HG02852 (cell line): ENCODE results near the gene HYPK.

ENCODE experiments used
- ATAC-seq: cut with Tn5 transposase; IDR thresholded peaks from one replicate; pipeline ENCODE4 v1.9.1; 2021; ENCODE audit warnings: mild to moderate bottlenecking, moderate library complexity; ENCODE audit not compliant: unreplicated experiment

HYPK gene, protein sequence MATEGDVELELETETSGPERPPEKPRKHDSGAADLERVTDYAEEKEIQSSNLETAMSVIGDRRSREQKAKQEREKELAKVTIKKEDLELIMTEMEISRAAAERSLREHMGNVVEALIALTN

GRCh38 chr15:43800286-43801141 lies at the start of gene HYPK:
HYPK (plus strand) TSS chr15:43800599; CDS start chr15:43800623, 24 bp downstream.
- ATAC-seq: peak; percentile 93

GRCh38 chr15:43751885-43752284 lies 48.5 kb upstream of the HYPK start:
- no peak for ATAC-seq

- no peak for ATAC-seq
Observed at GRCh38 chr15:43762824-43763223, 37.6 kb upstream of the HYPK start.

DNA sequence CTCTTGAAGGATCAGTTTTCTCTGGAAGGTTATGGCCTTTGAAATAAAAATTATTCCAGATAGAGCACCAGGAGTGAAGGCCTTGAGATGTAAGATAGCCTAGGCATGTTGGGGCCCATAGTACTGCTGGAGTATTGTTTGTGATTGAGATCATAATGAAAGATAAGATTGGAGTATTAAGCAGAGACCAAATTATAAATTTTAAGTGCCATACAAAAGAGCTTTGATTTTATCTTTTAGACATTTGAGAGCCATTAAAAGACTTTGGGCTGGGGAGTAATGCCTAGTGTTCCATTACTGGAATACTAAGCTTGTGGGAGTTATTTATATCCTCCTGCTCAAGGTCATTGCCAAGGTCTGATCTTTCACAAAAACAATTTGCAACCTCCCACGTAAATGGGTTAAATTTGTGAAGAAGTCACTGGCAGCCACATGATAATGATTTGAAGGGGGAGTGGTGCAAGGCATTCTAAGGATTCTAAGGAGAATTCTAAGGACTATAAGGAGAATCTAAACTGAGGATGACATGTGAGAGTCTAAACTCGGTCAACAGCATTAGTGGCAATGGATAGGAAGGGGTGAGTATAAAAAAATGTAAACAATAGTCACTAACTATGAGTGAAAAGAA lies 36.5 kb upstream of the HYPK start:
- no peak for ATAC-seq

GRCh38 chr15:43769584-43770228 lies 30.7 kb upstream of the HYPK start:
- ATAC-seq: no peak

- no peak for ATAC-seq
Observed at GRCh38 chr15:43771816-43772215, 28.6 kb upstream of the HYPK start.

GRCh38 chr15:43772624-43773023 lies 27.8 kb upstream of the HYPK start:
- no peak for ATAC-seq

DNA sequence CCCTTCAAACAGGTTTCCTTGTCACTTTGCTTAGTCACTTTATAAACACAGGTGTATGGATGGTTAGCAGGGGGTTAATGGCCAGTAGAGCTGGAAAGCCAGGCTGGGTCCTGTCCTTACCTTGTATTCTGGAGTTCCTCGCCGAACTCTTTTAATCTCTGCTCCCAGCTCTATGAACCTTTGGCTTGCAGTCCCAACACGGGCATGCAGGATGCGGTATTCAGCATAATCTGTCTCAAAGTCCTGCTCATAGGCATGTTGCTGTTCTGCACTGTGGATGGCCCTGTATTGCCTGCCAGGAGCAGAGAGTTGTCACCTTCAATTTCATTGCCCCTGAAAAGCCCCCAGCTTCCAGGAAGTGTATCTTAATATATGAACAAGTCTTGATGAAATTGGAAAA lies 26.3 kb upstream of the HYPK start:
- no peak for ATAC-seq

DNA sequence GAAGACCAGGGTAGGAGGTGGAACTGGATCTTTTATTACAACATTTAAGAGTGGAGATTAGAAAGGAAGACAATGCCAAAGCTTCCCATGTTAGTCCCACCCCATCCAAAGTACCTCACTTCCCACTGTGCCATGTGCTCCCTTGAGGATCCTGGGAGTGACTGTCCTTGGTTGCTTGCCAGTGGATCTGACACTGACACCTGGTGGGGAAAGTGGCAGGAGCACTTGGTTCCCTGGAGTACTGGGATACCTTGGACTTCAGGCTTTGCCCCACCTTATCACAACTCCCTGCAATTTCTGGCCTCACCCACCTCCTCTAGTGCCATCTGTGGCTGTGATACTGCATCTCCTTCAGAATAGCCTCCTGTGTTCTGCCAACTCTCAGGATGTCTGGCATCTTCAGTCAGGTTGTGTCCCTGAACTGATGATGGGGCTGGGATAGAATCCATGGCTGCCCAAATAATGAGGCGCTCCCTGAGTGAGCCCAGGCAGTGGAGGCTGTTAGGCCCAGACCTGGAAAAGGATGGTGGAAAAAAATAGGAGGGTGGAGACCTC lies 24.9 kb upstream of the HYPK start:
- no peak for ATAC-seq

GRCh38 chr15:43776101-43776717 lies 24.2 kb upstream of the HYPK start:
- ATAC-seq: peak; percentile 67

DNA sequence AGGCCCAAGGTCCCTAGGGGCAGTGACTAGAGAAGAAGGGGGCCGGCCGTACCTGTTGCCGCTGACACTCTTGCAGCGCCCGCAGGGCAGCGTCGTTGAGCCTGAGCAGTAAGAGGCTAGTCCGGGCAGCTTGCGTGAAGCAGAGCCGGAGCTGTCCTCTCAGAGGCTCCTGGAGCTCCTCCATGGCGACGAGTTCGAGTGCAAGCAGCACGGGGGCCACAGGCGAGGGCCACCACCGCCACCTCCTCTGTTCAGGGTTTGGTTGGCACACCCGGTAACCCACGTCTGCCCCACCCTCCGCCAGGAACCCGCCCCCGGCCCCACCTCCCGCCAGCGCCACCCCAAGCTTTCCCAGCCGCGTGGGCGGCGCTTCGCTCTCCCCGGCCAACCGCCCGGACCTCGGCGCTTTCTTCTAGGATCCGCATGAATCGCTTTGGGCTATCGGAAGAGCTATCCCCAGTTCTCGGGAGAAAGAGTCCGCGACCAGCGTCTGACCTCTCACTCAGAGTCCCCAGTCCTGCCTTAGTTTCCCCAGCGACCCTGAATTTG lies 23.6 kb upstream of the HYPK start, which contains the start of gene ELL3:
Gene ELL3, minus strand, starts transcription at position 249 of the 549 bp plus-strand sequence. Its CDS starts 65 bp downstream, at position 184.
- peak; percentile 33 for ATAC-seq

DNA sequence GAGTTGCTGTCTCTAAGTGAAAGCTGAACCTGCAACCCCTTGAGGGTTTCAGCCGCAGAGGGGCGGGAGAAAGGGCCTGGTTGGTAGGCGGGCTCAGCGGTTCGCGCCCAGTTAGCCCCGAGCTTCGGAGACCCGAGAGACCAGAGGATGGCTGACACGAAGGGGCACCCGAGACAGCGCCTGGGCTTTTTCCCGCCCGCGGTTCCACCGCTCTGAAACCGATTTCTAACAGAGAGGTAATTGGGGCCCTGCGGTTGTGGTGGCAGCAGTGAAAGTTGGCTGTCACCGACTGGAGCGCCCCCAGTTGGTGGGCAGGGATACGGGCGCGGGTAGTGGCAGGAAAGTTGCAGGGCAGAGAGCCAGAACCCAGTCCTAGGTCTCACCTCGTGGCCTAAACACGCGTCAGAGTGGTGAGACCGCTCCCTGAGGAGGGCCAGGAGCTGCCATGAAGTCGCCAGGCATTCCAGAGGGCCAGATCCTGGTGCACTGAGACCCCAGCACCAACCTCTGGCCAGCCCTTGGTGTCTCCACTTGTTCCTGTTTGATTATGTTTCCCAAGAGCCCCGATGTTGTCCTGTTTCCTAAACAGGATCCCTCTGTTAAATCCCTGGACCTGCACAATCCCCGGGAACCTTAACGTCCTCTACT lies 23.0 kb upstream of the HYPK start:
- ATAC-seq: peak; percentile 61

GRCh38 chr15:43779016-43779415 lies 21.4 kb upstream of the HYPK start:
- ATAC-seq: no peak

DNA sequence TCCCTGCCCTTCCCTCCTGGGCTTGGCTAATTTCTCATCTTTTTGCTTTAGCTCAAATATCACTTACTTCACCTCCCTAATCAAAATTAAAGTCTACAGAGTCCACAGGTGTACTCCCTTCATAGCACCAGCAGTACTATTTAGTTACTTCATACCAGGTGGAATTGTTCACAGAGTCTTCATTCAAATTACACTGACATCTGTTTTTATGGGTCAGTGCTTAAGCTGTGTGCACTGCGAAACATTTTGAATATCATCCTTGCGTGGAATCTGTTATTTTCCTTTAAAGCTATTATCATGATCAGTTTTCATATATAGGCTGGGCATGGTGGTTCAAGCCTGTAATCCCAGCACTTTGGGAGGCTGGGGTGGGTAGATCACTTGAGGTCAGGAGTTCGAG lies 11.0 kb upstream of the HYPK start:
- no peak for ATAC-seq

DNA sequence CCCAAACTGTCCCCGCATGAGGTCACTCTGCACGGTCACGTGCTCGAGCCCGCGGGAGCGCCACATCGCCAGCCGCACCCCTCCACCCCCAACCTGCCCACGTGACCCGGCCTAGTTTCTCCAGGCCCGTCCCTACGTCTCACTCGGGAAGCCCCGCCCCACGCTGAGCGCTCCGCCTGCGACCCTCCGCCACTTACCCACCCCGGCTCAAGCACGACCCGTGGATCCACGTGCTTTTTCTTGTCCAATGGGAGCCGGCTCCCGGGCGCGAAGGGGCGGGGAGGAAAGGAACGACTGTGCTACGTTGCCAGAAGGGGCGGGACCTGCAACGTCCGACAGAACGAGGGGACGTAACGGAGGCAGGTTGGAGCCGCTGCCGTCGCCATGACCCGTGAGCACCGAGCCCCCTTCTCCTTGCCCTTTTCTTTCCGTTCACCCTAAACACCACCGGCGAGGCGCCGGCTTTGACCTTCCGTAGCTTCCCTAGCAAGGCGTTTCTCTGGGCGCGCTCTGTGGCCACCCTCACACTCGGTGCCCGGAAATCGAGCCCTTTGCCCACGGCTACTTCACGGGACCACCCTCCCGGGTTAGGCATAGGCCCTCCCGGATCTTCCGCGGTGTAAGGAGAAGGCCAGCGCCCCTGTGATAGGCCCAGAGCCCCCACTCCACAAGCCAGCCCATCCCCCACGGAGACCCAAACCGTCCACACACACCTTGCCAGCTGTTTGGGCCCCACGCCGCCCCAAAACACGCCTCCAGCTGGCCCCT lies 8.2 kb upstream of the HYPK start, which contains the start of gene SERF2:
Gene SERF2, plus strand, starts transcription at position 328 of the 768 bp plus-strand sequence. Its CDS starts 57 bp downstream, at position 385.
- peak; percentile 89 for ATAC-seq

- no peak for ATAC-seq
Observed at GRCh38 chr15:43792761-43793476, 7.5 kb upstream of the HYPK start.

DNA sequence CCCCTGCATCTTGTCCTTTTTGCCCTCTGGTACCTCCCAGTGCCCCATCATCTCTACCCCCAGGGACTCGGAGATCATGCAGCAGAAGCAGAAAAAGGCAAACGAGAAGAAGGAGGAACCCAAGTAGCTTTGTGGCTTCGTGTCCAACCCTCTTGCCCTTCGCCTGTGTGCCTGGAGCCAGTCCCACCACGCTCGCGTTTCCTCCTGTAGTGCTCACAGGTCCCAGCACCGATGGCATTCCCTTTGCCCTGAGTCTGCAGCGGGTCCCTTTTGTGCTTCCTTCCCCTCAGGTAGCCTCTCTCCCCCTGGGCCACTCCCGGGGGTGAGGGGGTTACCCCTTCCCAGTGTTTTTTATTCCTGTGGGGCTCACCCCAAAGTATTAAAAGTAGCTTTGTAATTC lies 6.8 kb upstream of the HYPK start:
- ATAC-seq: no peak

DNA sequence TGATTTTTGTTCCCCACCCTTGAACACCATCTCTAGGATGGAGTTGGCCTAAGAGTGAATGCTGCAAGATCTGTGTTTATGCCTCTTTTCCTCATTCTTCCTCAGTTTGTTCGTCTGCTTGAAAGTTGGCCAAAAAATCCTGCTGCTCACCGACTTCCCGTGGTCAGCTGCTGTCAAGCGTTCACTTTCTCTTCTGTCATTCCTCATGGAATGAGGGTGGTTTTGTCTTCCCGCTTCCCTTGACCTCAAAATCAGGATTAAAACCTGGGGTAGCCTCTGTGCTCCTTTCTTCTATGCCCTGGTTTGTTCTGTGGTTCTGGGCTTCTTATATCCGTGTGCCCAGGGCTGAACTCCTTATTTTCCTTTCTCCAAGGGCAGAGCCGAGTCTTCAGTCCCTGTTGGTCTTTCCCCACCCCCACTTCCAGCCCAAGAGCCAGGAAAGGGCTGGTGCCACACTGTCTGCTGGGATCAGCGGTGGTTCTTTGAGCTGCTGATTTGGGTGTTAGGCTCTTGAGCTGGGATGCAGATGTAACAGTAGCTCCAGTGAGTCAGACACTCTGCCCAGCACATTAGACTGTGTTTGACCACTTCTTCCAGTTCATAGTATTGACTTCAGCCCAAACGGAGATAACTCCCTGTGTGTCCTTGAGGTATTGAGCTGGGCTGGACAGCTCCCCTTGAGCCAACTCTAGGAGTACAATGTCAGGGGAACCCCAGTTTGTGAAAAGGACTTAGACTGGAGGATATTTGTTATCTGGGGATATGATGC lies 5.9 kb upstream of the HYPK start:
- no peak for ATAC-seq
